Ovary (tissue), 9 donors: Measurements from ENCODE around the gene OR2T5. TPM values are rescaled to one million over a fixed set of nuclear protein-coding genes. Genes with fewer than 3 reads are reported as not detected.
"Not testable (repeated sequence)": the region's sequence is repeated elsewhere in the genome, so short reads cannot be mapped to it uniquely, and the experiment has no call there.

Source experiments
- DNase-seq, 5 donors: peaks; one replicate each; pipeline ENCODE4 v3.0.0-alpha.2; 2019 to 2020
- H3K27ac ChIP-seq, 2 donors: fragments of 200-600 bp; one replicate each; pipeline versions ENCODE4 v1.5.1 to v1.8.0; 2019 to 2022
- H3K27me3 ChIP-seq: fragments of 200-600 bp; one replicate; pipeline ENCODE4 v1.8.0; 2022
- H3K36me3 ChIP-seq: fragments of 200-600 bp; sonication (generic); one replicate; pipeline ENCODE4 v1.5.1; 2019
- H3K4me1 ChIP-seq: one replicate; pipeline ENCODE4 v1.8.1; 2013; ENCODE audit warnings: mild to moderate bottlenecking, moderate library complexity; ENCODE audit not compliant: insufficient read depth
- H3K4me3 ChIP-seq: fragments of 200-600 bp; sonication (generic); one replicate; pipeline ENCODE4 v1.5.1; 2017
- H3K9me3 ChIP-seq, 2 donors: fragments of 200-600 bp in 1 of 2; sonication (generic) in 1 of 2; one replicate each; pipeline versions ENCODE4 v1.5.1 to v1.8.1; 2013 to 2019; ENCODE audit warnings: mild to moderate bottlenecking in 1 of 2, moderate library complexity in 1 of 2
- EP300 ChIP-seq: sonication (generic); formaldehyde crosslinking; IDR thresholded peaks from one replicate; pipeline ENCODE4 v1.6.1; 2017; ENCODE audit warnings: antibody characterized with exemption
- POLR2A ChIP-seq: fragments of 450-650 bp; IDR thresholded peaks from one replicate; pipeline ENCODE4 v1.6.1; 2017; ENCODE audit warnings: antibody characterized with exemption, mild to moderate bottlenecking, moderate library complexity
- WGBS, 3 donors: extraction: QIAGEN DNeasy Blood & Tissue Kit in 1 of 3; methylation state at CpG; one replicate each; pipeline versions ENCODE4 v1.1.5 to v1.1.7; 2013 to 2017; 5-methylcytosine and 5-hydroxymethylcytosine counted together
- intact Hi-C, 4 donors: fragments of 100-400 bp; cut with DNase I; formaldehyde crosslinking; loops; one replicate each; pipeline versions ENCODE4 v1.11.0 to v1.15.1; 2022 to 2023
- polyA plus RNA-seq, 2 donors: library from polyadenylated mRNA; stranded (reverse); fragments of 200-250 nt in 1 of 2; fragments of 350-450 nt in 1 of 2; fragmentation: Illumina TruSeq in 1 of 2; extraction: RNeasy Lipid Tissue Mini Kit (QIAGEN cat#74804) in 1 of 2; gene quantifications; one replicate each; pipeline ENCODE4 v1.2.3, GENCODE V29; 2013 to 2014
- total RNA-seq, 7 donors: library from RNA; depleted of rRNA in 2 of 7; stranded (reverse); fragments of >200 nt in 2 of 7; fragmentation: NEBNext Ultra II Directional in 3 of 7; extraction: Animal tissue kit (Norgen Biotek cat#: 25700) in 3 of 7; gene quantifications; one replicate each; pipeline versions ENCODE4 v1.1.0 to v1.2.4, GENCODE V29; 2016 to 2023
- TF ChIP-seq, protein P1 (sequence below), 3 donors: fragments of 450-650 bp in 2 of 3; fragments of 200-600 bp in 1 of 3; IDR thresholded peaks; one replicate each; pipeline versions ENCODE4 v1.5.1 to v1.8.0; 2016 to 2022; ENCODE audit warnings: antibody characterized with exemption in 3 of 3, mild to moderate bottlenecking in 1 of 3
- donor health status: DM: no; HTN: no; CAD: no; lungs with moderate emphysema.
- donor health status: DM: no; HTN: no; CAD: no.
- donor health status: Bipolar disorder and iron deficiency.
- donor health status: DM: yes; HTN: yes; CAD: no.
- donor health status: DM: no; HTN: no; CAD: no.
- donor health status: DM: yes; HTN: yes; CAD: no.

OR2T5 gene
- total and polyA plus RNA-seq, 9 donors: 0.10 TPM; not detected in 8

DNA sequence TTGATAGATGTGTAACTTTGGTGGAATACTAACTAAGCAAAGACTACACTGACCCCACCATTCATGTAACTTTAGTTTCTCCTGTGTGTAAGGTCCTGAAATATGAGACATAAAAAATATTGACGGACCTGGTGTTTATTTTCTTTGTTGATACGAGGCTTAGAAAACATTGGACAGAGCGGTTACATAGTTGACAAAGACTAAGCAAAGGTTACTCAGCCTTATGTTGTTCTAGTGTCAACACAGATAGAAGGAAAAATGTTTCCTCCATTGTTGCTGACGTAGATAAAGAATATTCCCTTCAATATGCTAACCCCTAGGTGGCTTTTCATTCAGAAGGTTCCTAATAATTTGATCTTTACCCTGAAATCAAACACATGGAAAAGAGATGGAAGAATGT lies 33.3 kb upstream of the OR2T5 start:
- H3K36me3 ChIP-seq, H3K4me1 ChIP-seq, intact Hi-C loops, H3K27me3 ChIP-seq, H3K9me3 ChIP-seq, DNase-seq, H3K27ac ChIP-seq, H3K4me3 ChIP-seq: not testable (repeated sequence)
- WGBS, 3 donors: 75 to 83% (median 83%) methylated on average over 1 to 3 of the region's 4 CpGs

DNA sequence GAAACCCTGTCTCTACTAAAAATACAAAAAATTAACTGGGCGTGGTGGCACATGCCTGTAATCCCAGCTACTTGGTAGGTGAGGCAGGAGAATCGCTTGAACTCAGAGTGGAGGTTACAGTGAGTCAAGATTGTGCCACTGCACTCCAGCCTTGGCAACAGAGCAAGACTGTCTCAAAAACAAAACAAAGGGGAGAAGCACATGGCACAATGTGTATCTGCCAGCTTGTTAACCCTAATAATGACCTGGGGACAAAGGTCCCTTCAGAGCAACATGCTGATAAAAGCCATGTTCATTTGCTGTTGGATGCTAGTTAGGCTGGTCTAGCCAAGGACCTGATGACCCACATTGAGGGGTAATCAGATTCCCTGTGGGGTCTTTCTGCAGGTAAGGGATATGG lies 31.8 kb upstream of the OR2T5 start:
- H3K27ac ChIP-seq, H3K4me1 ChIP-seq, H3K9me3 ChIP-seq, DNase-seq, H3K4me3 ChIP-seq, intact Hi-C loops, H3K36me3 ChIP-seq, H3K27me3 ChIP-seq: not testable (repeated sequence)
- WGBS, 3 donors: no CpG with 5 or more reads among the region's 2 CpGs

DNA sequence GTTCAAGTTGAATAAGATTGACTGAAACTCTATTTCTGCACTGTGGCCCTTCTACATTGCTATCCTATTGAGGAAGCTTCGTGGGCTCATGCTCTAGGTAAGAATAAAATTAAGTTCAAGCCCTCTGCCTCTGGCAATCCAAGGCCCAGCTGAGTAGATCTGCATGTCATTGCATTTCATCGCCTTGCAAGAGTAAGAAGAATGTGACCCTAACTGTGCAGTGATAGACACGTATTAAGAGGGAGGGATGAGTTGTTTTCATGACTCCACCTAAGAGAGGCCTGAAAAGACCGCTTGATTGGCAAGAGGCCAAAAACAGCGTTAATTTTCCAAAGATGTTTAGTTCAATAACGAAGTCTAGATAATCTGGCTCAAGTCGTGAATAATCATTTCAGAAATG lies 29.3 kb upstream of the OR2T5 start:
- H3K4me3 ChIP-seq, H3K4me1 ChIP-seq, DNase-seq, H3K27me3 ChIP-seq, H3K27ac ChIP-seq, H3K9me3 ChIP-seq, intact Hi-C loops, H3K36me3 ChIP-seq: not testable (repeated sequence)
- 57 to 64% (median 58%) methylated on average over 7 of the region's 7 CpGs for WGBS, 3 donors

DNA sequence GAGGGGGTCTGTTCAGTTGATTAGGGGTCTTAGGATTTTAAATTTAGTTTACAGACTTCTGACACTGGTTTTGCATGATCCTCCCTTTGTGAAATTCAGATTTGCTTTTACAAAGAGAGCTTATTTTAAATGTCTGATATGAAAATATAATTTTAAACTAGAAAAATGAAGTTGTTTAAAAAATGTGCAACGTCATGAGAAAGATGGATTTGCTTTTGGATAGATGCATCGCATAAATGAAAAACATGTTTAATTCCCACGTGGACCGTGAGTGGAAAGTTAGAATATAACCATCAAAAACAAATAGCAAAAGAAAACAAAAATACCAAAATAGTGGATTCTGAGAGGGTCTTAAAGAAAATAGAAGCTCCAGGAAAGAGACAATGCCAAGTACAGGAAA lies 17.2 kb upstream of the OR2T5 start:
- H3K27me3 ChIP-seq: no peaks in the 10 kb centered on the region
- H3K4me1 ChIP-seq: no peaks in the 10 kb centered on the region
- no peak for DNase-seq
- H3K4me3 ChIP-seq: no peak overlapping the region
- WGBS, 3 donors: 78 to 84% (median 82%) methylated on average over 4 of the region's 4 CpGs
- no peak overlapping the region for H3K27ac ChIP-seq
- no peaks in the 10 kb centered on the region for H3K36me3 ChIP-seq
- intact Hi-C loops: no loop called here
- H3K9me3 ChIP-seq: no peaks in the 10 kb centered on the region
- TF ChIP-seq EP300: no peak
- TF ChIP-seq POLR2A: no peak
- TF ChIP-seq, protein P1, sequence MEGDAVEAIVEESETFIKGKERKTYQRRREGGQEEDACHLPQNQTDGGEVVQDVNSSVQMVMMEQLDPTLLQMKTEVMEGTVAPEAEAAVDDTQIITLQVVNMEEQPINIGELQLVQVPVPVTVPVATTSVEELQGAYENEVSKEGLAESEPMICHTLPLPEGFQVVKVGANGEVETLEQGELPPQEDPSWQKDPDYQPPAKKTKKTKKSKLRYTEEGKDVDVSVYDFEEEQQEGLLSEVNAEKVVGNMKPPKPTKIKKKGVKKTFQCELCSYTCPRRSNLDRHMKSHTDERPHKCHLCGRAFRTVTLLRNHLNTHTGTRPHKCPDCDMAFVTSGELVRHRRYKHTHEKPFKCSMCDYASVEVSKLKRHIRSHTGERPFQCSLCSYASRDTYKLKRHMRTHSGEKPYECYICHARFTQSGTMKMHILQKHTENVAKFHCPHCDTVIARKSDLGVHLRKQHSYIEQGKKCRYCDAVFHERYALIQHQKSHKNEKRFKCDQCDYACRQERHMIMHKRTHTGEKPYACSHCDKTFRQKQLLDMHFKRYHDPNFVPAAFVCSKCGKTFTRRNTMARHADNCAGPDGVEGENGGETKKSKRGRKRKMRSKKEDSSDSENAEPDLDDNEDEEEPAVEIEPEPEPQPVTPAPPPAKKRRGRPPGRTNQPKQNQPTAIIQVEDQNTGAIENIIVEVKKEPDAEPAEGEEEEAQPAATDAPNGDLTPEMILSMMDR (IDR thresholded peaks at IDR 0.05): no peak

DNA sequence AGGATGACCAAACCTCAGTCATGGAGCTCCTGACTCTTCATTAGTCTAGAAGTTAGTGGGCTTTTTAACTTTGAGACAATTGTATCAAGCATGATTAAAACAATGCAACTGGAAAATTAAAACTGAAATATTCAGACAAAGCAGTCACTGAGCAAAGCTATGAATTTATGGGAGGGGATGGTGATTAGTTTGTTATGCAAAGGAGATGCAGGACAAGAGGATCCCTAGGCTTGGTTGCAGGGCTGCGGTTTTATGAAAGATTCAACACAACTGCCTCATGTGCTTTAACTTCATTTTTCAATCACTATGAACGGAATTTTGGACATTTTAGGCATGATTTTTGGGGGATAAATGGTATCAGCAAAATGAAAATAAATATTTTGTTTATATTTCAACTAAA lies 16.3 kb upstream of the OR2T5 start:
- WGBS, 3 donors: 54 to 65% (median 59%) methylated on average over 2 of the region's 2 CpGs
- H3K4me3 ChIP-seq, DNase-seq, H3K36me3 ChIP-seq, H3K27ac ChIP-seq, intact Hi-C loops, H3K9me3 ChIP-seq, H3K4me1 ChIP-seq, H3K27me3 ChIP-seq: not testable (repeated sequence)

DNA sequence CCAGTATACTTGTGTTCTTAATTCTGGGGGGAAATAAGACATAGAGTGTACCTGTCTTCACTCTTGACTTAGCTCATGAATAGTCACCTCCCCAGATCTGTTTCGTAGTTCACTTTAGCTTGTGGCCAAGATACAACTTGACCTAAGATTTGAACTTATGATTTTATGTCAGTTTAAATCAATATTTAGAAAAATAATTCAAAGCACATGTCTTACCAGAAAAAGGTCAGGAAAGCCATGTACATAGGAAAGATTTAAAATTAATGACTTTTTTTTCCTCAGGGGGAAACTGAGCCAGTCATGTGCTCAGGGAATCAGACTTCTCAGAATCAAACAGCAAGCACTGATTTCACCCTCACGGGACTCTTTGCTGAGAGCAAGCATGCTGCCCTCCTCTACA lies 15.3 kb upstream of the OR2T5 start, which contains the start of gene OR2T3:
Gene OR2T3 (plus strand): TSS at position 301 of the 400 bp plus-strand sequence. CDS start 0 bp downstream, at position 301.
- H3K9me3 ChIP-seq, H3K27ac ChIP-seq, H3K4me3 ChIP-seq, H3K36me3 ChIP-seq, DNase-seq, H3K4me1 ChIP-seq, H3K27me3 ChIP-seq, intact Hi-C loops: not testable (repeated sequence)
- 67 to 81% (median 74%) methylated on average over 2 of the region's 2 CpGs for WGBS, 3 donors

DNA sequence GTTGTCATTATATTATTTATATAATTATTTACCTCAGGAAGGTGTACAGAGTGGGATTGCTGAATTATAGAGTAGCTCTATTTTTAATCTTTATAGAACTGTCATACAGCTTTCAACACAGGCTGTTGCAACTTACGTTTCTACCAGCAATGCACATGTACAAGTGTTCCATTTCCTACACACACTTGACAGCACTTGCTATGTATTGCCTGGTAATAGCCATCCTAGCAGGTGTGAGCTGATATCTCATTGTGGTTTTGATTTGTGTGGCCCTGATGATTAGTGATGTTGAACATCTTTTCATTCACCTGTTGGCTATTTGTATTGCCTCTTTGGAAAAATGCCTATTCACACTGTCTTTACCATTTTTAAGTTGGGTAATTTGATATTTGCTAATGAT lies 12.7 kb upstream of the OR2T5 start:
- H3K4me1 ChIP-seq, H3K4me3 ChIP-seq, H3K36me3 ChIP-seq, DNase-seq, intact Hi-C loops, H3K27ac ChIP-seq, H3K9me3 ChIP-seq, H3K27me3 ChIP-seq: not testable (repeated sequence)
- no CpG with 5 or more reads among the region's 1 CpG for WGBS, 3 donors

DNA sequence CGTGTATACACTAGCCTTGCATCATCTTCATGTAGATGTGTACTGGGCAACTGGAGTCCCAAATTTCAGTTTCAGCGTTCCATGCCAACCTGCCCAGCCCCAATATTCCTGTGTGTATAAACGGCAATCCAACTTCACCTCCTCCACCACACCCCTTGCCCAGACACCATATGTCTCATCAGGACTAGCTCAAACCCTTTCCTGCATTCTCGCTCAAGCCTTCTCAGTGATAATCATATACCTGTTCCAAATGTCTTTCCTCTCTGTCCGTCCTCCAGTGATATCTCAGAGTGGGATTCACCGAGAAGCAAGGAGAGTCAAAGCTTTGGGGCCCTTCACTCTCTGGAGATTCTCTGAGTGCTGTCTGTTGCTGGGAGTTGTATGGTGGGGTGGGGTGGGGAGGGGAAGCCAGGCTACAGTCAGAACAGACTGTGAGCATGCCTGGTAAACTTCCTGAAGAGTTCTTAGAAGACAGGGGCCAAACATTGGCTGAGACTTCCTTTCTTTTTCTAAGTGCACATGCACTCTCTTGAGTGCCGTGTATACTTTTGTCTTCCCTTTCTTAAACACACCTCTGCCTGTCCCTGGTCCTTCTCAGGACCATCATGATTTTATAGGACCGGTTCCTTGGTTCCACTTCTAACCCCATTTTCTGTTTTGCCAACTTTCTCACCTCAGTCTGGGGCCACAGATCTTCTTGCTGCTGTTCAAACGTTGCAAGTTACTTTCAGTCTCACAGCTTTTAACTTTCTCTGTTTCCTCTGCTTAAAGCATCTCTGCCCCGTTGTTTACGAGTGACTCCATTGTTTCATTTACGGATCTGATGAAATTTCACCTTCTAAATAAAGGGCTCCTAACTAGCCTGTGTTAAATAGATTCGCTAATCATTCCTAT lies 6.5 kb upstream of the OR2T5 start:
- H3K4me3 ChIP-seq, H3K4me1 ChIP-seq, H3K9me3 ChIP-seq, H3K36me3 ChIP-seq, intact Hi-C loops, DNase-seq, H3K27ac ChIP-seq, H3K27me3 ChIP-seq: not testable (repeated sequence)
- WGBS, 3 donors: 64 to 74% (median 66%) methylated on average over 13 of the region's 13 CpGs

DNA sequence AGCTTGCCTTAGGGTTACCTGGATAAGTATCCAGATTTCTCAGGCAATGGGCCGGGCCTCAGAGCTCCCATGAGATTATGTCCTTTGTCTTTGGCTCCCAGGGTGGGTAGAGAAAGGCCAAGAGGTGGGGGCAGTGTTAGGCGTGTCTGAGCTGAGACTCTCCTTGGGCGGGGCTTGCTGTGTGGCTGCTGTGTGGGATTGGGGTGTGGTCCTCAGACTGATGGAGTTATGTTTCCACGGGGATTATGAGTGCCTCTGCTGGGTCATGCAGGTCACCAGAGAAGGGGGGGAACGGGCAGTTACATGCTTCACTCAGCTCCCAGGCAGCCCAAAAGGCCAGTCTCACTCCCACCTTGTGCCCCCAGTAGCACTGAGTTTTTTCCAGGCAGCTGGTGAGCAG lies 8.3 kb downstream of the OR2T5 start:
- H3K4me1 ChIP-seq, DNase-seq, H3K36me3 ChIP-seq, H3K27me3 ChIP-seq, H3K27ac ChIP-seq, H3K9me3 ChIP-seq, H3K4me3 ChIP-seq, intact Hi-C loops: not testable (repeated sequence)
- WGBS, 3 donors: no CpG with 5 or more reads among the region's 5 CpGs

DNA sequence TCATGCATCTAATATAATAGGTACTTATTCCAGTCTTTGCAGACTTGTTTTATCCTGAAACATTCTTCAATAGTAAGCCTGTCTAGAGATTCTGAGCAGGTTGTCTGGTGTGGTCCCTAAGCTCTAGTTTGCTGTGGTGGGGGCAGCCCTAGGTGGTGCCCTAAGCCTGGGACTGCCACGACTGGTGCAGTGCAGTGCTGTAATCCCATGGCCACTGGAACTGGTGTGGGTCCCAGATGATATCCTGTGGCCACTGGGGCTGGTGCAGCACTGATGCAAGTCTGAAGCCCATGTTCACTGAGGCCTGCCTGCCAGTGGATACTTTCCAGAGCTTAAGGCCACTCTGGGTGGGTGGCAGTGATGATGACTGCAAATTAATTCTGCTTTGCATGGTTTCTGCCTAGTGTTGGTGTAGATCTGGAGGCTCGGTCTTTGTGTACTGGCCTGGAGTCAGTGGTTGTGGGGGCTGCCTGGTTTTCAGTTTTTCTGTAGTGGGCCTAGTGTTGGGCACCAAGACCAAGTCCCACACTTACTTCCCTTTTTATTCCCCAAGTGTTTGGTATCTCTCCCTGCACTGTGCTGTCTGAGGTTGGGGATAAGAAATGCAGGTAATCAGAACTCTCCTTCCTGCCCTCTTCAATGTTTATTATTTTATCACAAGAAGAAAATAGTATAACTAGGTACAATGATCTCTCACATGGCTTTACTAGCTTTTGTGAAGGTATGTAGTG lies 12.1 kb downstream of the OR2T5 start:
- intact Hi-C loops, H3K36me3 ChIP-seq, H3K27ac ChIP-seq, DNase-seq, H3K4me1 ChIP-seq, H3K4me3 ChIP-seq, H3K27me3 ChIP-seq, H3K9me3 ChIP-seq: not testable (repeated sequence)
- WGBS, 3 donors: 61 to 94% (median 62%) methylated on average over 1 of the region's 2 CpGs
